OCI-LY1 (cell line): Measurements from ENCODE around the gene RELL1.

Experiments used
- H2AFZ ChIP-seq: fragments of 200-600 bp; sonication (generic), shearing (Covaris generic); 2 replicates; pipeline ENCODE4 v1.6.0; 2014; ENCODE audit warnings: antibody characterized with exemption, mild to moderate bottlenecking, low read length
- H3F3A ChIP-seq: fragments of 200-600 bp; sonication (generic), shearing (Covaris generic); 2 replicates; pipeline ENCODE4 v1.6.0; 2014; ENCODE audit warnings: mild to moderate bottlenecking, antibody characterized with exemption, low read length, moderate library complexity; ENCODE audit not compliant: insufficient read depth
- H3K27ac ChIP-seq: fragments of 200-600 bp; sonication (generic); 2 replicates; pipeline ENCODE4 v1.5.1; 2014; ENCODE audit warnings: low read length, mixed run types, mild to moderate bottlenecking, low read depth; ENCODE audit not compliant: poor library complexity, severe bottlenecking
- H3K27me3 ChIP-seq: fragments of 200-600 bp; sonication (generic); 2 replicates; pipeline ENCODE4 v1.6.0; 2014; ENCODE audit warnings: antibody characterized with exemption, mild to moderate bottlenecking, low read length, moderate library complexity; ENCODE audit not compliant: insufficient read depth
- H3K36me3 ChIP-seq: fragments of 200-600 bp; sonication (generic); 2 replicates; pipeline ENCODE4 v1.6.1; 2014; ENCODE audit warnings: mild to moderate bottlenecking, antibody characterized with exemption, low read length, moderate library complexity, mixed read lengths; ENCODE audit not compliant: insufficient read depth
- H3K4me1 ChIP-seq: fragments of 200-600 bp; sonication (generic); 2 replicates; pipeline ENCODE4 v1.5.1; 2014; ENCODE audit warnings: mild to moderate bottlenecking, low read length, moderate library complexity; ENCODE audit not compliant: insufficient read depth, severe bottlenecking
- H3K4me2 ChIP-seq: fragments of 200-600 bp; sonication (generic), shearing (Covaris generic); 2 replicates; pipeline ENCODE4 v1.6.1; 2014; ENCODE audit warnings: low read length
- H3K4me3 ChIP-seq: fragments of 200-600 bp; sonication (generic); 2 replicates; pipeline ENCODE4 v1.5.1; 2014; ENCODE audit warnings: low read length, low read depth, mild to moderate bottlenecking, mixed read lengths; ENCODE audit not compliant: poor library complexity, severe bottlenecking
- H3K79me2 ChIP-seq: fragments of 200-600 bp; shearing (Covaris generic); 2 replicates; pipeline ENCODE4 v1.6.1; 2016; ENCODE audit warnings: mixed run types, low read length, mixed read lengths; ENCODE audit not compliant: insufficient read depth
- H3K9ac ChIP-seq: fragments of 200-600 bp; sonication (generic), shearing (Covaris generic); 2 replicates; pipeline ENCODE4 v1.6.1; 2014; ENCODE audit warnings: mild to moderate bottlenecking, low read length, mixed read lengths
- H3K9me2 ChIP-seq: fragments of 200-600 bp; sonication (generic), shearing (Covaris generic); 2 replicates; pipeline ENCODE4 v1.6.1; 2014; ENCODE audit warnings: low read depth, mild to moderate bottlenecking, low read length, mixed read lengths
- H3K9me3 ChIP-seq: fragments of 200-600 bp; shearing (Covaris generic); 2 replicates; pipeline ENCODE4 v1.6.1; 2014; ENCODE audit warnings: low read length, mixed read lengths
- H4K20me1 ChIP-seq: fragments of 200-600 bp; sonication (generic), shearing (Covaris generic); 2 replicates; pipeline ENCODE4 v1.6.0; 2016; ENCODE audit warnings: mild to moderate bottlenecking, low read length; ENCODE audit not compliant: insufficient read depth
- EZH2 ChIP-seq: fragments of 200-600 bp; sonication (generic), shearing (Covaris generic); IDR thresholded peaks from 2 replicates; pipeline ENCODE4 v1.8.0; 2017; ENCODE audit warnings: borderline replicate concordance, mixed run types, mild to moderate bottlenecking, antibody characterized with exemption, low read length, moderate library complexity, mixed read lengths
- TF ChIP-seq, protein P1 (sequence below): fragments of 200-600 bp; sonication (generic), shearing (Covaris generic); IDR thresholded peaks from 2 replicates; pipeline ENCODE4 v1.5.1; 2017; ENCODE audit warnings: mild to moderate bottlenecking, antibody characterized with exemption, low read length, moderate library complexity, mixed read lengths

Gene RELL1

DNA sequence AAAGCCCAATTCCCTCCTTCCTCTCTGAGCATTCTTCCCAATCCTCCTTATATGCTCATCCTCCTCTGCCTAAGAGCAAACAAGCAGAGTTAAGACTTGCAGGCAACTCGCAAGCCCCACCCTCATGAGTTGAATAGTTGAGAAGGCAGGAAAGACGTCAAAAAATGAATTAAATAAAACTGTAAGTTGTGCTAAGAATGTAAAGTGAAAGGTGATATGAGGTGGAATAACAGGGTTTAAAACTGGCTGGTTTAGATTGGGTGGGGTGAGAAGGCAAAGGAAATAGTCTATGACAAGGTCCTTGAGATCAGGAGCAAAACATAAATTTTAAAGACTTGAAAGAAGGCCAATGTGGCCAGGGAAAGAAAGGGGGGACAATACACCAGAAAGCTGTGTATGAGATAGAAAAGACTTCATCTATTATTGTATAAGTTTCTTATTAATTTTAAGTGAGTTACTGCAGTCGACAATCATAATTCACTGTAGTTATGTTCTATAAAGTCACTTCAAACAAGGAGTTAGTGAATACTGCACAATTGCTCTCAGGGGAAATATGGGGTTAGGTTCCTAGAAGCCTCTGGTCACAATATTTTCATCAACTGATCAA, 124.9 kb downstream of the RELL1 start:
- H3K27ac ChIP-seq = no peak overlapping the region
- H4K20me1 ChIP-seq = no peaks in the 10 kb centered on the region
- no peaks in the 10 kb centered on the region for H3K9me3 ChIP-seq
- H3K36me3 ChIP-seq = no peaks in the 10 kb centered on the region
- H3K9ac ChIP-seq = no peak overlapping the region
- H3K27me3 ChIP-seq = no peaks in the 10 kb centered on the region
- no peak overlapping the region for H2AFZ ChIP-seq
- H3K79me2 ChIP-seq = no peaks in the 10 kb centered on the region
- no peak for TF ChIP-seq EZH2
- TF ChIP-seq, protein P1, sequence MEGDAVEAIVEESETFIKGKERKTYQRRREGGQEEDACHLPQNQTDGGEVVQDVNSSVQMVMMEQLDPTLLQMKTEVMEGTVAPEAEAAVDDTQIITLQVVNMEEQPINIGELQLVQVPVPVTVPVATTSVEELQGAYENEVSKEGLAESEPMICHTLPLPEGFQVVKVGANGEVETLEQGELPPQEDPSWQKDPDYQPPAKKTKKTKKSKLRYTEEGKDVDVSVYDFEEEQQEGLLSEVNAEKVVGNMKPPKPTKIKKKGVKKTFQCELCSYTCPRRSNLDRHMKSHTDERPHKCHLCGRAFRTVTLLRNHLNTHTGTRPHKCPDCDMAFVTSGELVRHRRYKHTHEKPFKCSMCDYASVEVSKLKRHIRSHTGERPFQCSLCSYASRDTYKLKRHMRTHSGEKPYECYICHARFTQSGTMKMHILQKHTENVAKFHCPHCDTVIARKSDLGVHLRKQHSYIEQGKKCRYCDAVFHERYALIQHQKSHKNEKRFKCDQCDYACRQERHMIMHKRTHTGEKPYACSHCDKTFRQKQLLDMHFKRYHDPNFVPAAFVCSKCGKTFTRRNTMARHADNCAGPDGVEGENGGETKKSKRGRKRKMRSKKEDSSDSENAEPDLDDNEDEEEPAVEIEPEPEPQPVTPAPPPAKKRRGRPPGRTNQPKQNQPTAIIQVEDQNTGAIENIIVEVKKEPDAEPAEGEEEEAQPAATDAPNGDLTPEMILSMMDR = no peak
- no peaks in the 10 kb centered on the region for H3F3A ChIP-seq
- H3K4me2 ChIP-seq = no peak overlapping the region
- no peaks in the 10 kb centered on the region for H3K4me1 ChIP-seq
- no peaks in the 10 kb centered on the region for H3K9me2 ChIP-seq
- no peak overlapping the region for H3K4me3 ChIP-seq
